Testis (tissue), 3 donors: ENCODE measurements around the gene CNGB1. TPM values are rescaled to one million over a fixed set of nuclear protein-coding genes. Genes with fewer than 3 reads are reported as not detected.
A peak's percentile ranks its signal among the peaks of the same experiment; 100 is the strongest.

Experiments used
- DNase-seq: peaks from one replicate; pipeline ENCODE4 v3.0.0-alpha.2; 2019
- H3K27ac ChIP-seq, 2 donors: fragments of 200-600 bp; sonication (generic); one replicate each; pipeline ENCODE4 v1.5.1; 2019
- H3K27me3 ChIP-seq: fragments of 200-600 bp; sonication (generic); one replicate; pipeline ENCODE4 v1.5.1; 2019
- H3K36me3 ChIP-seq: fragments of 200-600 bp; sonication (generic); one replicate; pipeline ENCODE4 v1.5.1; 2017; ENCODE audit warnings: low read depth; ENCODE audit errors: missing control alignments
- H3K4me1 ChIP-seq: fragments of 200-600 bp; sonication (generic); one replicate; pipeline ENCODE4 v1.5.1; 2019
- H3K4me3 ChIP-seq, 2 donors: fragments of 200-600 bp; sonication (generic); one replicate each; pipeline ENCODE4 v1.5.1; 2017 to 2019
- H3K9me3 ChIP-seq: fragments of 200-600 bp; sonication (generic); one replicate; pipeline ENCODE4 v1.5.1; 2017
- CTCF ChIP-seq, 3 experiments: fragments of 450-650 bp in 2 of 3; fragments of 200-600 bp in 1 of 3; sonication (generic) in 1 of 3; IDR thresholded peaks; one replicate each; pipeline ENCODE4 v1.5.1; 2016 to 2019; ENCODE audit warnings: antibody characterized with exemption in 3 of 3, mild to moderate bottlenecking in 2 of 3, moderate library complexity in 1 of 3
- POLR2A ChIP-seq: fragments of 450-650 bp; IDR thresholded peaks from one replicate; pipeline ENCODE4 v1.6.1; 2017; ENCODE audit warnings: antibody characterized with exemption, mild to moderate bottlenecking, moderate library complexity
- WGBS, 2 donors: methylation state at CpG; one replicate each; pipeline ENCODE4 v1.1.5; 2018; 5-methylcytosine and 5-hydroxymethylcytosine counted together
- intact Hi-C: fragments of 100-400 bp; cut with DNase I; formaldehyde crosslinking; loops from one replicate; pipeline ENCODE4 v1.15.1; 2023; ENCODE audit warnings: low total_unique reads
- polyA plus RNA-seq: library from polyadenylated mRNA; stranded (reverse); fragments of 350-450 nt; fragmentation: Illumina TruSeq; extraction: RNeasy Lipid Tissue Mini Kit (QIAGEN cat#74804); gene quantifications from one replicate; pipeline ENCODE4 v1.2.3, GENCODE V29; 2014; ENCODE audit warnings: low read depth, low replicate concordance; ENCODE audit not compliant: insufficient read depth
- total RNA-seq, 2 donors: library from RNA; depleted of rRNA; stranded (reverse); fragments of >200 nt; gene quantifications; one replicate each; pipeline ENCODE4 v1.2.3, GENCODE V29; 2016

CNGB1 gene
- total and polyA plus RNA-seq, 3 donors from 2014 or later = 0.76 to 1.2 (median 0.87) TPM

- peaks cover 18% of the 10 kb centered on the region for H3K4me1 ChIP-seq
- intact Hi-C loops = loop anchor here (10.0 kb wide), 1 partner anchor 246 kb away; no protein-coding TSS in a partner anchor
- no peaks in the 10 kb centered on the region for H3K27me3 ChIP-seq
- no peaks in the 10 kb centered on the region for H3K36me3 ChIP-seq
- H3K27ac ChIP-seq = peak within 1 kb of the TSS; percentile 76 to 87
- peak; percentile 89 for DNase-seq
- TF ChIP-seq CTCF (IDR thresholded peaks at IDR 0.05) (peak; percentile 36 to 69 (median 65)), POLR2A (no peak)
- WGBS, 2 donors = 0% methylated on average over 12 to 52 of the region's 81 CpGs
- H3K9me3 ChIP-seq = no peaks in the 10 kb centered on the region
- H3K4me3 ChIP-seq = peak within 1 kb of the TSS; percentile 68 to 73
These were observed 30.1 kb upstream of the CNGB1 start, which contains the start of gene USB1 for GRCh38 chr16:58000706-58001676. USB1 (plus strand) TSS chr16:58001407; CDS start chr16:58001484, 77 bp downstream.

- Histone ChIP-seq H3K27ac (peak within 1 kb of the TSS; percentile 76 to 87), H3K9me3 (no peaks in the 10 kb centered on the region), H3K4me1 (peaks cover 18% of the 10 kb centered on the region), H3K27me3 (no peaks in the 10 kb centered on the region), H3K4me3 (peak within 1 kb of the TSS; percentile 68 to 73), H3K36me3 (no peaks in the 10 kb centered on the region)
- no peak for TF ChIP-seq POLR2A
- TF ChIP-seq CTCF (IDR thresholded peaks at IDR 0.05) = no peak
- no peak for DNase-seq
- intact Hi-C loops = loop anchor here (5.0 to 10.0 kb wide), 2 partner anchors 93 to 245 kb away; no protein-coding TSS in a partner anchor
- 0% methylated on average over 58 of the region's 95 CpGs; no CpG with 5 or more reads in 1 of the 2 donors for whole genome bisulfite sequencing, 2 donors
These were observed 29.2 kb upstream of the CNGB1 start, which contains the start of gene ZNF319 for GRCh38 chr16:57999971-58000705. ZNF319 (minus strand) TSS chr16:58000672; CDS start chr16:57998265, 2,407 bp downstream.

GRCh38 chr16:57999366-57999970, 28.5 kb upstream of the CNGB1 start:
- no peak for TF ChIP-seq POLR2A
- no peak for TF ChIP-seq CTCF (IDR thresholded peaks at IDR 0.05)
- peak overlapping the region; percentile 68 to 73 for H3K4me3 ChIP-seq
- H3K36me3 ChIP-seq = no peaks in the 10 kb centered on the region
- WGBS, 2 donors = 3 to 12% methylated on average over 5 to 6 of the region's 6 CpGs
- no peaks in the 10 kb centered on the region for H3K27me3 ChIP-seq
- intact Hi-C loops = loop anchor here (5.0 kb wide), 1 partner anchor 92 kb away; no protein-coding TSS in a partner anchor
- no peaks in the 10 kb centered on the region for H3K9me3 ChIP-seq
- H3K4me1 ChIP-seq = peaks cover 18% of the 10 kb centered on the region
- H3K27ac ChIP-seq = peak overlapping the region; percentile 31 to 87
- DNase-seq = no peak

- Histone ChIP-seq H3K4me1 (peaks cover 18% of the 10 kb centered on the region), H3K36me3 (no peaks in the 10 kb centered on the region), H3K27ac (no peak overlapping the region), H3K4me3 (no peak overlapping the region), H3K9me3 (no peaks in the 10 kb centered on the region), H3K27me3 (no peaks in the 10 kb centered on the region)
- intact Hi-C loops = loop anchor here (5.0 kb wide), 1 partner anchor 92 kb away; no protein-coding TSS in a partner anchor
- 95% methylated on average over 3 of the region's 3 CpGs; no CpG with 5 or more reads in 1 of the 2 donors for WGBS, 2 donors
- no peak for DNase-seq
- TF ChIP-seq POLR2A (no peak), CTCF (IDR thresholded peaks at IDR 0.05) (no peak)
These were observed 28.1 kb upstream of the CNGB1 start for GRCh38 chr16:57998992-57999365.
